ENCODE results near the gene MPL. TPM values are rescaled to one million over a fixed set of nuclear protein-coding genes. Genes with fewer than 3 reads are reported as not detected.

The MPL gene
- total and polyA plus RNA-seq, 10 of the 15 experiments (the other 5 are each of a cell fraction or from before 2014, with no cell fraction given), result not detected

- Histone ChIP-seq H2AFZ (ENCODE audit: control insufficient read depth, low read depth, low read length) (no peak overlapping the region), H3K4me1 (ENCODE audit: control insufficient read depth, insufficient read depth, low read length) (no peaks in the 10 kb centered on the region), H3K4me2 (ENCODE audit: control insufficient read depth, insufficient read depth) (no peak overlapping the region), H3K4me3 (no peak overlapping the region), H3K9ac (ENCODE audit: control insufficient read depth, insufficient read depth, low read length) (no peak overlapping the region), H3K27ac (ENCODE audit: control insufficient read depth, insufficient read depth) (no peak overlapping the region), H3K36me3 (ENCODE audit: control insufficient read depth in 2 of 2, insufficient read depth in 2 of 2, low read length in 1 of 2) (no peaks in the 10 kb centered on the region), H3K79me2 (ENCODE audit: control insufficient read depth, insufficient read depth, low read length) (no peaks in the 10 kb centered on the region), H3K27me3 (replicated peaks in 1 of 2; ENCODE audit: control insufficient read depth in 2 of 2, insufficient read depth in 2 of 2, low read length in 1 of 2) (no peaks in the 10 kb centered on the region), H4K20me1 (ENCODE audit: control insufficient read depth, insufficient read depth) (no peaks in the 10 kb centered on the region), H3K9me3 (replicated peaks; ENCODE audit: control insufficient read depth, insufficient read depth, low read length) (no peaks in the 10 kb centered on the region)
- ChIA-PET POLR2A (no interaction called here), RAD21 (ENCODE audit: unreplicated experiment) (no interaction called here), SMC1A (ENCODE audit: uncharacterized antibody, unreplicated experiment) (no interaction called here), CTCF (no interaction called here)
- BruUV-seq (replicated peaks), result no TSS peak
- no peak for DNase-seq (ENCODE audit: low read depth, low spot score)
- TF ChIP-seq MEF2B (IDR thresholded peaks at IDR 0.05; ENCODE audit: partially characterized antibody, poor library complexity, severe bottlenecking), result peak; percentile 20
- no peak for TF ChIP-seq SMARCA5 (IDR thresholded peaks at IDR 0.05)
- WGBS (ENCODE audit: insufficient coverage, insufficient replicate concordance, low lambda C conversion rate, missing lambda C conversion rate), result 0% methylated on average over 3 of the region's 3 CpGs
- intact Hi-C loops (cut with micrococcal nuclease; ENCODE audit: unreplicated experiment), result no loop called here
- FAIRE-seq, result no peak
- no peak for ATAC-seq
- in situ Hi-C loops (cut with MboI), result no loop called here
Measured at GRCh38 chr1:43305461-43305860, 32.2 kb upstream of the MPL start.

DNA sequence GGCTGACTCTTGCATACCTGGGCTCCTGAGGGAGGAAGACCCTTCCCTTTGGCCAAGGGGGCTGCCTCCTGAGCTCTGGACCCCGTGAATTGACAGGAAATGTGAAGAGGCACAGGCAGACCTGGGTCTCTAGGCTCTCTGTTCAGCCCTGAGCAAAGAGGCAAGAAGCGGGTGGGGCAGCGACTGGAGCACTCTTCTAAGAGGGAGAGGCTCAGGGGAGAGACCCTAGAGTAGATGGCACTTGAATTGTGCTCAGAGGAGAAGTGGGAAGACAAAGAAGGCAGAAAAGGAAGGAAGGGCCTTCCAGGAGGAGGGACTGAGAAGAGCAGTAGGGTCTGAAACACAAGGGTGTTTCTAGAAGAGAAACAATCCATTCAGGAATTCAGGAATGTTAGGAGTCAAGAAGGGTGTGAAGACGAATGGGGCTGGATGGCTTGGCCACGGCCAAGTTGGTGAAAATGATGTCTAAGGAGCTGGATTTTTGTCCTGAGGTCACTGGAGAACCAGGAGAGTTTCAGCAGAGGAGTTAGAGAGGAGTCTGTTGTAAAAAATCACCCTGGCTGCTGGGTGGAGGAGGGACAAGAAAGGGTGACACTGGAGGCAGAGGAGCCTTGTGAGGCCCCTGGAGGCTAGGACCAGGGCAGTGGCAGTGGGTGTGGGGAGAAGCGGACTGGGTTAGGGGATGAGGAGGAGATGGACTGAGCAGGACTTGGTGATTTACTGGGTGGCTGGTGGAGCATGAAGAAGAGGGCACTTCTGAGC lies 31.5 kb upstream of the MPL start:
- no TSS peak for BruUV-seq (replicated peaks)
- Histone ChIP-seq H3K79me2 (ENCODE audit: control insufficient read depth, insufficient read depth, low read length) (no peaks in the 10 kb centered on the region), H3K4me2 (ENCODE audit: control insufficient read depth, insufficient read depth) (no peak overlapping the region), H3K27me3 (replicated peaks in 1 of 2; ENCODE audit: control insufficient read depth in 2 of 2, insufficient read depth in 2 of 2, low read length in 1 of 2) (no peaks in the 10 kb centered on the region), H3K9me3 (replicated peaks; ENCODE audit: control insufficient read depth, insufficient read depth, low read length) (no peaks in the 10 kb centered on the region), H3K27ac (ENCODE audit: control insufficient read depth, insufficient read depth) (no peak overlapping the region), H3K4me1 (ENCODE audit: control insufficient read depth, insufficient read depth, low read length) (no peaks in the 10 kb centered on the region), H3K4me3 (no peak overlapping the region), H3K36me3 (ENCODE audit: control insufficient read depth in 2 of 2, insufficient read depth in 2 of 2, low read length in 1 of 2) (no peaks in the 10 kb centered on the region), H2AFZ (ENCODE audit: control insufficient read depth, low read depth, low read length) (no peak overlapping the region), H4K20me1 (ENCODE audit: control insufficient read depth, insufficient read depth) (no peaks in the 10 kb centered on the region), H3K9ac (ENCODE audit: control insufficient read depth, insufficient read depth, low read length) (no peak overlapping the region)
- TF ChIP-seq ZNF622 (IDR thresholded peaks at IDR 0.05), result no peak
- no peak for TF ChIP-seq KLF5 (IDR thresholded peaks at IDR 0.05; ENCODE audit: partially characterized antibody)
- TF ChIP-seq HCFC1 (IDR thresholded peaks at IDR 0.05; ENCODE audit: low read length), result no peak
- no peak for TF ChIP-seq EED (IDR thresholded peaks at IDR 0.05; ENCODE audit: low read depth)
- ChIA-PET CTCF (no interaction called here), RAD21 (ENCODE audit: unreplicated experiment) (no interaction called here), SMC1A (ENCODE audit: uncharacterized antibody, unreplicated experiment) (no interaction called here), POLR2A (no interaction called here)
- WGBS (ENCODE audit: insufficient coverage, insufficient replicate concordance, low lambda C conversion rate, missing lambda C conversion rate), result 12% methylated on average over 6 of the region's 6 CpGs
- intact Hi-C loops (cut with micrococcal nuclease; ENCODE audit: unreplicated experiment) (no loop called here), in situ Hi-C loops (cut with MboI) (no loop called here)
- no peak for FAIRE-seq
- no peak for ATAC-seq
- DNase-seq (ENCODE audit: low read depth, low spot score), result no peak

Data from GM12878 (cell line).